Lower lobe of right lung (tissue), 2 donors: ENCODE results near the gene PTPRT. TPM values are rescaled to one million over a fixed set of nuclear protein-coding genes. Genes with fewer than 3 reads are reported as not detected.

Source experiments
- ATAC-seq, 2 donors: fragments of 200-7000 bp; cut with Tn5 transposase; one replicate each; pipeline ENCODE4 v1.9.1; 2020 to 2022; ENCODE audit warnings: mild to moderate bottlenecking in 2 of 2, moderate library complexity in 2 of 2
- DNase-seq: peaks from one replicate; pipeline ENCODE4 v3.0.0-alpha.2; 2020
- H3K27ac ChIP-seq: fragments of 200-600 bp; one replicate; pipeline ENCODE4 v1.8.0; 2022
- H3K27me3 ChIP-seq: fragments of 200-600 bp; one replicate; pipeline ENCODE4 v1.8.0; 2022; ENCODE audit warnings: low read depth
- H3K36me3 ChIP-seq: fragments of 200-600 bp; one replicate; pipeline ENCODE4 v1.8.0; 2022; ENCODE audit warnings: mild to moderate bottlenecking
- H3K4me1 ChIP-seq: fragments of 200-600 bp; one replicate; pipeline ENCODE4 v1.8.0; 2022
- H3K4me3 ChIP-seq: fragments of 200-600 bp; one replicate; pipeline ENCODE4 v1.8.0; 2022; ENCODE audit warnings: mild to moderate bottlenecking
- H3K9me3 ChIP-seq: fragments of 200-600 bp; one replicate; pipeline ENCODE4 v1.8.0; 2022
- CTCF ChIP-seq: fragments of 200-600 bp; IDR thresholded peaks from one replicate; pipeline ENCODE4 v1.8.0; 2022; ENCODE audit warnings: antibody characterized with exemption, mild to moderate bottlenecking
- intact Hi-C: fragments of 100-400 bp; cut with DNase I; formaldehyde crosslinking; loops from one replicate; pipeline ENCODE4 v1.11.0; 2022
- total RNA-seq: library from RNA; stranded (reverse); fragmentation: NEBNext Ultra II Directional; extraction: Animal tissue kit (Norgen Biotek cat#: 25700); gene quantifications from one replicate; pipeline ENCODE4 v1.2.1, GENCODE V29; 2021
- donor health status: DM: no; HTN: yes; CAD: no; lungs with severe emphysema.

Gene PTPRT
- total RNA-seq, 1 donor from 2014 or later, result 8.0 TPM

- Histone ChIP-seq H3K36me3 (no peaks in the 10 kb centered on the region), H3K27ac (no peak overlapping the region), H3K4me1 (no peaks in the 10 kb centered on the region), H3K4me3 (no peak overlapping the region), H3K9me3 (no peaks in the 10 kb centered on the region), H3K27me3 (no peaks in the 10 kb centered on the region)
- TF ChIP-seq CTCF, result no peak
- no peak for ATAC-seq
- no peak for DNase-seq
- intact Hi-C loops, result no loop called here
These were observed 1077.5 kb downstream of the PTPRT start for GRCh38 chr20:42112161-42112560.

- intact Hi-C loops, result no loop called here
- H3K4me3 ChIP-seq, result no peak overlapping the region
- no peak for ATAC-seq
- H3K27ac ChIP-seq, result no peak overlapping the region
- no peaks in the 10 kb centered on the region for H3K27me3 ChIP-seq
- no peak for TF ChIP-seq CTCF
- no peaks in the 10 kb centered on the region for H3K9me3 ChIP-seq
- no peak for DNase-seq
- no peaks in the 10 kb centered on the region for H3K36me3 ChIP-seq
- H3K4me1 ChIP-seq, result no peaks in the 10 kb centered on the region
These were observed 1078.4 kb downstream of the PTPRT start for GRCh38 chr20:42111349-42111748.

GRCh38 chr20:42110301-42110700, 1079.4 kb downstream of the PTPRT start:
- no peak for TF ChIP-seq CTCF
- Histone ChIP-seq H3K27ac (no peak overlapping the region), H3K27me3 (no peaks in the 10 kb centered on the region), H3K4me3 (no peak overlapping the region), H3K9me3 (no peaks in the 10 kb centered on the region), H3K4me1 (no peaks in the 10 kb centered on the region), H3K36me3 (no peaks in the 10 kb centered on the region)
- no peak for ATAC-seq
- intact Hi-C loops, result no loop called here
- no peak for DNase-seq

GRCh38 chr20:42102000-42102399, 1087.7 kb downstream of the PTPRT start:
- no peak for ATAC-seq
- Histone ChIP-seq H3K4me3 (no peak overlapping the region), H3K27me3 (no peaks in the 10 kb centered on the region), H3K27ac (no peak overlapping the region), H3K9me3 (no peaks in the 10 kb centered on the region), H3K36me3 (no peaks in the 10 kb centered on the region), H3K4me1 (no peaks in the 10 kb centered on the region)
- intact Hi-C loops, result no loop called here
- no peak for TF ChIP-seq CTCF
- no peak for DNase-seq

GRCh38 chr20:42100137-42100704, 1089.5 kb downstream of the PTPRT start:
- DNase-seq, result no peak
- H3K4me1 ChIP-seq, result no peaks in the 10 kb centered on the region
- ATAC-seq, result no peak
- no peak overlapping the region for H3K27ac ChIP-seq
- intact Hi-C loops, result no loop called here
- no peaks in the 10 kb centered on the region for H3K36me3 ChIP-seq
- H3K4me3 ChIP-seq, result no peak overlapping the region
- no peaks in the 10 kb centered on the region for H3K27me3 ChIP-seq
- H3K9me3 ChIP-seq, result no peaks in the 10 kb centered on the region
- TF ChIP-seq CTCF, result no peak

GRCh38 chr20:42099101-42099500, 1090.6 kb downstream of the PTPRT start:
- intact Hi-C loops, result no loop called here
- no peaks in the 10 kb centered on the region for H3K9me3 ChIP-seq
- no peaks in the 10 kb centered on the region for H3K27me3 ChIP-seq
- TF ChIP-seq CTCF, result no peak
- no peak overlapping the region for H3K27ac ChIP-seq
- ATAC-seq, result no peak
- H3K36me3 ChIP-seq, result no peaks in the 10 kb centered on the region
- no peaks in the 10 kb centered on the region for H3K4me1 ChIP-seq
- no peak for DNase-seq
- no peak overlapping the region for H3K4me3 ChIP-seq
